Stimulated activated naive CD8-positive, alpha-beta T cell treated with anti-CD3 and anti-CD28 coated beads, Interleukin-15, amount 100 ng/mL, for 72 hours (primary cell): ENCODE measurements around the gene NDUFB10.
"Not testable (repeated sequence)": the region's sequence is repeated elsewhere in the genome, so short reads cannot be mapped to it uniquely, and the experiment has no call there.

Experiments
- ATAC-seq: fragments of 150-1000 bp; cut with Tn5 transposase; 2 replicates; pipeline ENCODE4 v1.10.0; 2021; ENCODE audit warnings: mild to moderate bottlenecking, moderate library complexity
- DNase-seq, 2 donors: peaks; one replicate each; pipeline ENCODE4 v3.0.0; 2021 to 2022
- H3K27ac Mint-ChIP-seq, 2 donors: one replicate each; pipeline ENCODE4 v1.8.0; 2022; ENCODE audit warnings: mild to moderate bottlenecking in 2 of 2, mixed read lengths in 2 of 2, moderate library complexity in 2 of 2
- H3K27me3 Mint-ChIP-seq: one replicate; pipeline ENCODE4 v1.8.0; 2022; ENCODE audit warnings: mixed read lengths
- H3K4me1 Mint-ChIP-seq: one replicate; pipeline ENCODE4 v1.8.0; 2022; ENCODE audit warnings: mild to moderate bottlenecking, mixed read lengths
- H3K4me3 Mint-ChIP-seq, 2 donors: one replicate each; pipeline ENCODE4 v1.8.0; 2022; ENCODE audit warnings: mild to moderate bottlenecking in 2 of 2, mixed read lengths in 2 of 2, moderate library complexity in 1 of 2
- H3K9me3 Mint-ChIP-seq, 2 donors: one replicate each; pipeline ENCODE4 v1.8.0; 2022; ENCODE audit warnings: mixed read lengths in 2 of 2

NDUFB10 gene

DNA sequence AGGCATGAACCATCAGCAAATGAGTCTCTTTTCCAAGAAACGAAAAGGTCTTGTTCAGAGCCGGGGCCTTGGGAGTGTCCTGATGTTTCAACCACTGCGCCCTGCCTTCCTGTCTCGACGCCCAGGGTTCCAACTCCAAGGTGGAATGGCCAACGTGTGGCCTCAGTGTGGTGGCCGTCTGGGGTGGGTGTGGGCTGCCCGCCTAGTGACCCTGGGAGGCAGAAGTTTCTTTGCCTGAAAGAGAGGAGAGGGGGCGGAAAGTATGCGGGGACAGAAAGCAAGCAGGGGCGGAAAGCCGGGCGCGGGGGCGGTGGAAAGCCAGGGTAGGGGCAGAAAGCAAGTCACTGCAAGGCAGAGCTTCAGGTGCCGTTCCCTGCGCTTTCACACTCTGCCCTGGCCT, 20.4 kb upstream of the NDUFB10 start:
- no peak overlapping the region for H3K4me3 Mint-ChIP-seq
- no peak for ATAC-seq
- H3K9me3 Mint-ChIP-seq: no peaks in the 10 kb centered on the region
- H3K27me3 Mint-ChIP-seq: no peaks in the 10 kb centered on the region
- no peak for DNase-seq
- H3K4me1 Mint-ChIP-seq: peaks cover 25% of the 10 kb centered on the region
- H3K27ac Mint-ChIP-seq: no peak overlapping the region

DNA sequence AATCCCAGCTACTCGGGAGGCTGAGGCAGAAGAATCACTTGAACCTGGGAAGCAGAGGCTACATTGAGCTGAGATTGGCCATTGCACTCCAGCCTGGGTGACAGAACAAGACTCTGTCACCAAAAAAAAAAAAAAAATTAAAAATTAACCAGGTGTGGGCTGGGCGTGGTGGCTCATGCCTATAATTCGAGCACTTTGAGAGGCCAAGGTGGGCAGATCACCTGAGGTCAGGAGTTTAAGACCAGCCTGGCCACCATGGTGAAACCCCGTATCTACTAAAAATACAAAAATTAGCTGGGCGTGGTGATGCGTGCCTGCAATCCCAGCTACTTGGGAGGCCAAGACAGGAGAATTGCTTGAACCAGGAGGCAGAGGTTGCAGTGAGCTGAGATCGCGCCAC, 19.5 kb upstream of the NDUFB10 start:
- DNase-seq, H3K27me3 Mint-ChIP-seq, ATAC-seq, H3K4me3 Mint-ChIP-seq, H3K27ac Mint-ChIP-seq, H3K9me3 Mint-ChIP-seq: not testable (repeated sequence)
- peaks cover 34% of the 10 kb centered on the region for H3K4me1 Mint-ChIP-seq

DNA sequence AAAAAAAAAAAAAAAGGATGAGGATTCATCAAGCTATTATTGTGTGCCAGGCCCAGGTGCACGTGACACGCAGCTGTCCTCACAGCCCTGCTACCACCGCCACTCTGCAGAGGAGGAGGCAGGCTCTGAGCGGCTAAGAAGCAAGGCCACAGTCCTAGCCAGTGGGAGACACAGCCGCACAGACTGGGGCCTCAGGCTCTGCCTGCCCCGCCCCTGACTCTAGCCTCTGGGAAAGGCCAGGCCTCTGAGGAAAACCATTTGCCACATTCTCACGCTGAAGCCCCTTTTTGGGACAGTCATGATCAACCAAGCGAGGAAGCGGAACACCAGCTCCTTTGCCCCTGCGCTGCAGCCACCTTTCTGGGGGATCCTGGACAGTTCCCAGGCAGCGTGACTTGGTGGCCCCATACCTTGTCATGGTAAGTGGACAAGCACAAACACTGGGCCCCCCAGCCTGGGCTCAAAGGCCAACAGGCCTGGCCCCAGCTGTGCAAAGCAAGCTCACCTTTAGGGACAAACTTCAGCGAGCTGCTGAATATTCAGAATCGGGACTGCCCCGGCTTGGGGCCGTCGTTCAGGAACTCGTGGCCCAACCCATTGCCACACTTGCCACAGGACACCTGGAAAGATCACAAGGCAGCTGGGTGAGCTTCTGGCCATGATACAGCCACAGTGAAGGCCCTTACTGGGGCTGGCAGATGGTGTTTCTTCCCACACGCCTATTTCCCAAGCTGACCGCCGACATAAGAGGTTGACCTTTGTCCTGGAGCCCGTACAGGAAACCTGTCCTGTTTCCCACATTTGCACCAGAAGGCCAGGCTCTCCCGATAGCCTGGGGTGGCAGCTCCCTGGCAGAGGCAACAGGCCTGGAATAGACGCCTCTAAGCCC, 18.8 kb upstream of the NDUFB10 start:
- Mint-ChIP-seq H3K4me3 (no peak overlapping the region), H3K4me1 (peaks cover 35% of the 10 kb centered on the region), H3K9me3 (no peaks in the 10 kb centered on the region), H3K27ac (no peak overlapping the region), H3K27me3 (no peaks in the 10 kb centered on the region)
- DNase-seq (no peak), ATAC-seq (no peak)

DNA sequence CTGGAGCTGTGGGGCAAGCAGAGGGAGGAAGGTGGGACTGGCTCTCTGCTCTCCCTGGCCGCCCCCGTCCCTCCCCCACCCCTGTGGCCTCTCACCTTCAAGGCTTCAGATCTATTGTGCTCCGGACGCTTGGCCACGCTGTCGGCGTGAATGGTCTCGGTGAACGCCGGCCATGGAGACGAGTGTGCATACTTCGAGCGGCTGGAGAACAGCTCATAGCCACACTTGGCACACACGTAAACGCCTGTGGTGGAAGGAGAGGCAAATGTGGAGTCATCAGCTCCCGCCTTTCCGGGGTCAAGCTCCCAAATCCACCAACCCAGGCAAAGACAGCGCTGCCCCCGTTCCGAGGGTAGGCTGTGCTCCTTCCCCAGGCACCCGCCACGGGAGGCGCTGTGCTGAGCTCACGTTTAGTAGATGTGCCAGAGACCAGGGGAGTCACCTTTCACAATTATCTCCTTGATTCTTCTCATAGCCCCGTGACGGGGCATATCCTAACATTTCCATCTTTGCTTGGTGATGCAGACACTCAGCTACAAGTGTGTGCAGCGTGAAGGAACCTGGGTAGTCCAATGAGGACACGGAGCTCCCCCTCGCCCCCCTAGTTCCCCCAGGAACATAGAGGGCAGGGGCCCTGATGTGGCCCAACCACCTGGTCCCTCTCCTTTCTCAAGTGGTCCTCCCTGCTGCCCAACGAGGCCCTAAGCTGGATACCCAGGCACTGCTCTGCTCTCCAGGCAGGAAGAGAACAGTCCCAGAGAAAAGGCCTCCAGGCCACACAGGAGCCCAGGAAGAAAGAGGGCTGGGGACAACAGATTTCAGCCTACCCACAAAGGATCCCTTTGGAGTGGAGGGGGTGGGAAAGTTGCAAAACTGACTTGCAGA, 17.9 kb upstream of the NDUFB10 start:
- ATAC-seq (no peak), DNase-seq (no peak)
- Mint-ChIP-seq H3K27ac (peak overlapping the region; percentile 12 to 61), H3K4me1 (peaks cover 35% of the 10 kb centered on the region), H3K9me3 (no peaks in the 10 kb centered on the region), H3K4me3 (peak overlapping the region; percentile 93 to 94), H3K27me3 (no peaks in the 10 kb centered on the region)

DNA sequence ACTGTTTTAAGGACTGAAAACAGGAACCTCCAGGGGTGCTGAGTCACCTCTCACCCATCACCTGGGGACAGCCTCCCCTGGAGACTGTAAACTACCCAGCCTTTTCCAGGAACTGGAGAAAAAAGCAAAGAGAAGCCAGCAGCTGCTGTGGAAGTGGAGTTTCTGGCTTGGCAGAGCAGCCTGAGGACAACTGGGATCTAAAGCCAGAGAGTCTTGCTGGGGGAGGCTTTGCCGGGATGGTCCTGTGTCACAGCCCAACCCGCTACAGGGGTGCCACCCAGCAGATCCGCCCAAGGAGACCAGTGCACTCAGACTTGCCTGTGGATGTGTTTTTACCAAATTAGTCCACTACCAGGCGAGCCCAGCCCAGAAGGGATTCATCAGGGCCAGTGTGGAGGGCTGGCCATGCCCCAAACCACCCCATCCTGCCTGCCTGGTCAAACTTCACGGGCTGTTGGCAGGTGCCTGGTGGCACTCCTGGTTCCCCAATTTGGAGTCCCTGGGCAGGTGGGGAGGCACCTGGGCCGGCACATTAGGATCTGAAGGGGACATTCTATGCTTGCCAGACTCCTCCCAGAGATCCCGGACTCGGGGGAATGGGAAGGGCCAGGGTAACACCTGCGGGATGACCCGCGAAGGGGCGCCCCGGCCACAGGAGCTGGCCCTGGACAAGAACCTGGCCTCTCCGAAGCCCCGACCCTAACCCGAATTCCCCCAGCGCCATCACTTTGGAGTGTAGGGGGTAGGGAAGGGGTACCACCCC, 17.1 kb upstream of the NDUFB10 start:
- H3K27me3 Mint-ChIP-seq: no peaks in the 10 kb centered on the region
- H3K27ac Mint-ChIP-seq: peak overlapping the region; percentile 61 to 76
- H3K4me1 Mint-ChIP-seq: peaks cover 35% of the 10 kb centered on the region
- no peak for ATAC-seq
- peak overlapping the region; percentile 93 to 94 for H3K4me3 Mint-ChIP-seq
- DNase-seq: no peak
- no peaks in the 10 kb centered on the region for H3K9me3 Mint-ChIP-seq

DNA sequence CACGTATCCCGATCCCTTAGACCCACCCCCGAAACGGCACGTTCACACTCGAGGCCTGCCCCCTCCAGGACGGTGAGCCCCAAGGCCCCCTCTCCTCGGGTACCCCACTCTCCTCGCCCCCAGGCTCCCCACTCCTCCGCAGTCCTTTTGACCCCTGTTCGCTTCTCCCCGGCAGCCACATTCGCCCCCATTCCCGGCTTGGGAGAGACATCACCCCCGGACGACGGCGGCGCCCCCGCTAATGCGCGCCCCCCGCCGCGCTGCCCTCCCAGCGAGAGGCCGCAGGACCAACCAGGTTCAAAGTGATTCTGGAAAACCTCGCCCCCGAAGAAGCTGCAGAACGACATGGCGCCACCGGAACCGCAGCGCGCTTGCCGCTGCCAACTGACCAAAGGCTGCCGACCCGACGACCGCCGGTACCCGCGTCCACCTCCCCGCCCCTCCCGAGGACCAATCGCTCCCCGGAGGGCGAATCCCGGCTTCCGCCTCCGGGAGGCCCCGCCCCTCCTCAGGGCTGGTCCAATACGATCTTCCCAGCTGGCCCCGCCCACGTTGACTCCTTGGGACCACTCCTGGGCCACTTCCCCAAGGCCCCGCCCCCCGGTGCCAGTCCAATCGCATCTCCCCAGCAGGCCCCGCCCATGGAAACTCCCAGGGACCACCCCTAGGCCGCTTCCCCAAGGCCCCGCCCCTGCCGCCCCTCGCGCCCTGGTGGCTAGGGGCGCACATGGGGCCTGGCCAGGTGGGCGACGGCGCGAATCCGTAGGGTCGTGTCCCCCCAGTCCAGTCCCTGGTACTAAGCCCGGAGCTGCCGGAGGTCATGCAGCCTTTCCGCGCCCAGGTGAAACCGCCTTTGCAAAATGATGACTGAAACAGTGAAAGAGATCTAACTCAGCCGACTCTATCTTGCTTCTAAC, 16.3 kb upstream of the NDUFB10 start, which contains the start of gene MSRB1:
MSRB1 (minus strand) TSS at position 390 of the 917 bp plus-strand sequence; CDS start at position 347, 43 bp downstream.
- Mint-ChIP-seq H3K4me1 (peaks cover 35% of the 10 kb centered on the region), H3K4me3 (peak within 1 kb of the TSS; percentile 93 to 94)

DNA sequence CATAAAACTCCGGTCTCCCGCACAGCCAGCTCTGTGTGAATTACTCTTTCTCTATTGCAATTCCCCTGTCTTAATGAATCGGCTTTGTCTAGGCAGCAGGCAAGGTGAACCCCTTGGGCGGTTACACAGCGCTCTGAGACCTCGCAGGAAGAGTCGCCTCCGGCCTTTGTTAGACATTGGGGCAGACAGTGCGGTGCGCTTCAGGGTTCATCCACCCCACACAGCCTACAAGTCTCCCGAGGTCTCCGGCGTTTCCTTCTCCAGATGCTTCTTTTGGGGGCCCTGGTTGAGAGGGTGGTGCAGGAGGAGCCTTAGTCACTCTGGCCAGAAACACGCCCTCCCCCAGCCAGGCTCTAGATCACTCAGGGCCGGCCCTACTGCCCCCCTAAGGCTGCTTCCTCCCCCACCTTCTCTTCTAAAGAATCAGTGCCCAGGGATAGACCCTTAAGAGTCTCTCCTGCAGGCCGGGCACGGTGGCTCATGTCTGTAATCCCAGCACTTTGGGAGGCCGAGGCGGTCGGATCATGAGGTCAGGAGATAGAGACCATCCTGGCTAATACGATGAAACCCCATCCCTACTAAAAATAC, 14.6 kb upstream of the NDUFB10 start:
- ATAC-seq: no peak
- H3K9me3 Mint-ChIP-seq: no peaks in the 10 kb centered on the region
- H3K27me3 Mint-ChIP-seq: no peaks in the 10 kb centered on the region
- DNase-seq: no peak
- peak overlapping the region; percentile 47 to 93 for H3K4me3 Mint-ChIP-seq
- H3K27ac Mint-ChIP-seq: peak overlapping the region; percentile 19 to 65
- peaks cover 35% of the 10 kb centered on the region for H3K4me1 Mint-ChIP-seq

More for the DNA sequence above, 16.3 kb upstream of the NDUFB10 start, which contains the start of gene MSRB1:
- H3K27ac Mint-ChIP-seq: peak within 1 kb of the TSS; percentile 86 to 97
- DNase-seq: peak; percentile 99 to 100
- peak; percentile 97 for ATAC-seq
- H3K9me3 Mint-ChIP-seq: no peaks in the 10 kb centered on the region
- no peaks in the 10 kb centered on the region for H3K27me3 Mint-ChIP-seq

DNA sequence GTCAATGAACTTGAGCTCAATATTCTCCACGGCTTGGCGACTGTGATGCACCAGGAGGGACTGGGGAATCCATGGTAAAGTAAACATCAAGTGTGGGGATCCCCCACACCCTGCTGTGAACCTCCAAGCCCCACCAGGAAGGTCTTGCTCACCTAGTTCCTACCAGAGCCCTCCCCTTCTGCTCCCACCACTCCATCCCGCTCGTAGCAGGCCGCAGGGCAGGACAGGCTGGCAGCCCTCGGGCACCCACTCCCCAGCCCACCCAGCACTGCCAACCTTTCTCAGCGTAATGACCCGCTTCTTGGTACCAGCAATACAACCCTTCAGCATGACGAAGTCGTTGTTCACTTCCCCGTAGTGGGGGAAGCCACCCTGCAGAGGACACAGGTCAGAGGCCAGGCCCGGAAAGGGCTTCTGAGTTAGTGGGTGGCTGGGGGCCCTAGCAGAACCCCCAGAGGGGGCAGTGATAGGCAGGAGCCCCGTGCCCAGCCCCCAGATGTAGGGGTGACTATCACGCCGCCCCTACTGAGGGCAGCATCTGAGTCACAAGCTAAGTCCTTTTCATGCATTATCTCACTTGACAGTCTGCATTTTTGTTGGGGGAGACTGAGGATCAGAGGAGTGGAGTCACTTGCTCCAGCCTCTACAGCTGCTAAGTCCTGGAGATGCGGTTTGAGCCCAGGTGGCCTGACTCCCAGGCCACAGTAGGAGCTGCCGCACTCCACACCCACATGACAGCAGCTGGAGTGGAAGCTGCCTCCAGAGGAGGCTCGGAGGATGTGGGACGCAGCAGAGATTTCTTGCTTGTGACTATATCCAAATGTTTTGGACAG, 13.6 kb upstream of the NDUFB10 start:
- Mint-ChIP-seq H3K27me3 (no peaks in the 10 kb centered on the region), H3K4me3 (no peak overlapping the region), H3K4me1 (peaks cover 35% of the 10 kb centered on the region), H3K27ac (peak overlapping the region in 1 of 2 donors; percentile 16), H3K9me3 (no peaks in the 10 kb centered on the region)
- ATAC-seq (no peak), DNase-seq (no peak)

DNA sequence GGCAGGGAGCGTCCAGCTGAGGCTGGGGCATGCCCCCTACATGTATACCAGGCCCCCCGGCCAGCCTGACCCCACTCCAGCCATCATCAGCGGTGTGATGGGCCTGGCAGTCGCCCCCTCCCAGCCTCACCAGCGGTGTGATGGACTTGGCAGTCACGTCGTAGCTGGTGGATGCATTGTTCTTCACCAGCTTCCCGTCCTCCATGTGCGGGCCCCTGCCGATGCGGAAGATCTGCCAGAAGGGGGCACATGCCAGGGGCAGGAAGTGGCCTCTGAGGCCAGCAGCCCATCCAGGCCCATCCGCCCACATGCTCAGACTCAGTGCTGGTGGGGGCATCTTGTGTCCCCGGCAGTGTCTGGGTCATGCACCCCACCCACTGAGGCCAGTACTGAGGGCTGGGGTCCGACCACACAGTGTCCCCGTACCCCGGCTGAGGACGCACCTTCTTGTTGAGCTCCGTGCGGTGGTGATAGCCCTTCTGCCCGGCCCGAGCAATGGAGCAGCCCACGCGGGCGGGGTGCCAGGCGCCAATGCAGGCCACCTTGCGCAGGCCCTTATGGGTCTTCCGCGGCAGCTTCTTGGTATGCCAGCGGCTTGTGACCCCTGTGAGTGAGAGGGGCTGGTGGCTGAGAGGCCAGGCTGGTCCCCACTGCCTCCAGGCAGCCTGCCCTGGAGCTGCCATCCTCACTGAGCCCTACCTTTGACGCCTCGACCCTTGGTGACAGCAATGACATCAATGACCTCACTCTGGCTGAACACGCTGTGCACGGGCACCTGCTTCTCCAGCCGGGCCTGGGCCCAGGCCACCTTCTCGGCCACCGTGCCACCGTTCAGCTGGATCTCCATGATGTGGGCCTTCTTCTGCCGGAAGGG, 12.6 kb upstream of the NDUFB10 start:
- no peak for ATAC-seq

DNA sequence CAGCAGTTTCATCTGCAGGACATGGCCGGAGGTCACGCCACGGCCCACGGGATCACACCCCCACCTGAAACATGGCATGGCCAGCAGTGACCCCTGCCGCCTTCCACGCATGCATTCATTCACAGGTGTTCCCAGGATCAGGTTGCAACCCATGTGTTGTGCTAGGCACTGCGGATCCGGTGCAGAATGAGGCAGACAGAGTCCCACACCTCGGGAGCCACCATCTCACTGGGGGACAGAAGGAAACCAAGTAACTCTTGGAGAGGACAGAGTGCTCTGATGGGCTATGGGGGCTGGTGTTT, 12.0 kb upstream of the NDUFB10 start:
- H3K4me3 Mint-ChIP-seq: no peak overlapping the region
- DNase-seq (no peak), ATAC-seq (no peak)
- H3K4me1 Mint-ChIP-seq: peaks cover 22% of the 10 kb centered on the region
- H3K9me3 Mint-ChIP-seq: no peaks in the 10 kb centered on the region
- H3K27me3 Mint-ChIP-seq: no peaks in the 10 kb centered on the region
- H3K27ac Mint-ChIP-seq: no peak overlapping the region

More for the DNA sequence above, 12.6 kb upstream of the NDUFB10 start:
- H3K4me1 Mint-ChIP-seq: peaks cover 28% of the 10 kb centered on the region
- H3K27ac Mint-ChIP-seq: no peak overlapping the region
- no peak for DNase-seq
- H3K27me3 Mint-ChIP-seq: no peaks in the 10 kb centered on the region
- no peaks in the 10 kb centered on the region for H3K9me3 Mint-ChIP-seq
- H3K4me3 Mint-ChIP-seq: no peak overlapping the region

DNA sequence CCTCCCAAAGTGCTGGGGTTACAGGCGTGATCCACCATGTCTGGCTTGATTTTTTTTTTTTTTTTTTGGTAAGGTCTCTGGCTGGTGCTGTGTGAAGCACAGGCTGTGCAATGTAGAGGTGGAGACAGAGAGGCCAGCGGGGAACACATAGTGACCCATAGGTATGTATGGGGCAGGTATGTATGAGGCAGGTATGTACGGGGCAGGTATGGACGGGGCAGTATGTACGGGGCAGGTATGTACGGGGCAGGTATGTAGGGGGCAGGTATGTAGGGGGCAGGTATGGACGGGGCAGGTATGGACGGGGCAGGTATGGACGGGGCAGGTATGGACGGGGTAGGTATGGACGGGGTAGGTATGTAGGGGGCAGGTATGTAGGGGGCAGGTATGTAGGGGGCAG, 9.8 kb upstream of the NDUFB10 start:
- H3K27ac Mint-ChIP-seq: no peak overlapping the region
- no peaks in the 10 kb centered on the region for H3K27me3 Mint-ChIP-seq
- H3K9me3 Mint-ChIP-seq: no peaks in the 10 kb centered on the region
- no peak for DNase-seq
- no peak overlapping the region for H3K4me3 Mint-ChIP-seq
- H3K4me1 Mint-ChIP-seq: peaks cover 10% of the 10 kb centered on the region
- no peak for ATAC-seq

DNA sequence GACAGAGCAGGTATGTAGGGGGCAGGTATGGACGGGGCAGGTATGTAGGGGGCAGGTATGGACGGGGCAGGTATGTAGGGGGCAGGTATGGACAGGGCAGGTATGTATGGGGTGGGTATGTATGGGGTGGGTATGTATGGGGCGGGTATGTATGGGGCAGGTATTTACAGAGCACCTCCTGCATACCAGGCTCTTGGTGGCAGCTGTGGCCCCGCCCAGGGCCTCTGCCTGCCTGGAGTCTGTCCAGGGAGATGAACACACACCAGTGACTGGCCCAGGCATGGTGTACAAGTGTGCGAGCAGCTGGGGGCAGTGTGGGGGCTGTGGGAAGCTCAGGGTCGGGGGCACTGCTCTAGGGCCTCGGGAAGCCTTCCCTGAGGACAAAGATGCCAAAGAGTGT, 9.3 kb upstream of the NDUFB10 start:
- ATAC-seq (no peak), DNase-seq (no peak)
- Mint-ChIP-seq H3K27me3 (no peaks in the 10 kb centered on the region), H3K9me3 (no peaks in the 10 kb centered on the region), H3K27ac (no peak overlapping the region), H3K4me1 (peaks cover 6% of the 10 kb centered on the region), H3K4me3 (no peak overlapping the region)

DNA sequence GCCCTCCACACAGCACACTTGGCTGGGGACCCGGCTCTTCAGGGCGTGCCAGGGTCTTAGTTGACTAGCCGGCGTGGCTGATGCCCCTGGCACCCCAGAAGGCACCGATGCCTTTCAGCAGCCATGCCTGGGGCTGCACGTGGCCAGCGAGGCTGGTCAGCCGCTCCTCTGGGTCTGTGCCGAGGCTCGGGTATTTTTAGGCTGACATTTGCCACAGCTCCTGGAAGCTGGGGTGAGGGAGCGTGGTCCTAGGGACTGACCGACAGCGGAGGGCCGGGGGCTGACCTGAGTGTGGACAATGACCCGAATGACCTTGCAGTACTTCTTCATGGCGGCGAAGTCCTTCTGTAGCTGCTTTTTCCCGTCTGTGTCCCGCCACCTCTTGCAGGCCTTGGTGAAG, 8.8 kb upstream of the NDUFB10 start:
- ATAC-seq (no peak), DNase-seq (no peak)
- peaks cover 6% of the 10 kb centered on the region for H3K4me1 Mint-ChIP-seq
- no peaks in the 10 kb centered on the region for H3K9me3 Mint-ChIP-seq
- H3K4me3 Mint-ChIP-seq: no peak overlapping the region
- H3K27me3 Mint-ChIP-seq: no peaks in the 10 kb centered on the region
- no peak overlapping the region for H3K27ac Mint-ChIP-seq
